ENCODE results near the gene C1orf232.

Gene C1orf232

DNA sequence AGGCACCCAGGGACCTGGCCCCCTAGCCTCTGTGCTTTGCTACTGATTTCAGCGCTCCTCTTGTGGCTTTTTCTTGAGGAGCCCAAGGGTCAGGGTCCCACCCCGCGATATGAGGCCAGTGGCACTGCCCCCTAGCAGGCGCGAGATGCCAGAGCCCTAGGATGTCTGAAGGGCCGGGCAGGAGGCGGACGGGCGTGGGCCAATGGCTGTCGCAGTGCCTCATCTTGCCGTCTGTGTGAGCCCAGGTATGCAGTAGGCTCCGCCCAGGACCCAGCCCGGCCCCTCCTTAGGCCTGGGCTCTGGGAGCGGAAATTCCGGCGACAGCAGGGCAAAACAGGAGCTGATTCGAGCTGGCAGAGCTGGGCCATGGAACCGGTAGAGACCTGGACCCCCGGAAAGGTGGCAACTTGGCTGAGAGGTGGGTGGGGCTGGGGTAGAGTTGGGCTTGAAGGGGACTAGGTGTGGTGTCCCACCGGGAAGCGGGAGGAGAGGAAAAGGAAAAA lies 8.5 kb upstream of the C1orf232 start, which contains the start of gene CNKSR1:
Gene CNKSR1, plus strand, starts transcription at position 310 of the 503 bp plus-strand sequence. Its CDS starts 57 bp downstream, at position 367.
- DNase-seq = peak; percentile 8

DNA sequence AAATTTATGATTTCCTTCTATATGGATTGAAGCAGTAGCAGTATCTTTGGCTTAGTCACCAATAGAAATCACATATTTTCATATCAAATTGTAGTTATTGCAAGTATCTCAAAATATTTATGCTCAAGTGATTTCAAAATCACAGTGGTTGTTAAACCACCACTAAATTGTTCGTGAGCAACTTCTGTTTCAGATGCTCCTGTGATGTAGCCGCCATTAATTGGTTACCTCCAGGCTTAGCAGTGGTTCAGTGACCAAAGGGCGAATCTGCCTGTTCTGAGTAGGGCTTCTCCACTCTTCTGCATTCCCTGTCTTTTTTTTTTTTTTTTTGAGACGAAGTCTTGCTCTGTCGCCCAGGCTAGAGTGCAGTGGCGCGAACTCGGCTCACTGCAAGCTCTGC lies 6.6 kb upstream of the C1orf232 start:
- DNase-seq = no peak

GRCh38 chr1:26171084-26172072 lies 2.6 kb upstream of the C1orf232 start, which contains the start of gene ZNF593OS:
TSS of gene ZNF593OS (minus strand) at chr1:26171832. CDS start at chr1:26171661, 171 bp downstream.
- no peak for DNase-seq

DNA sequence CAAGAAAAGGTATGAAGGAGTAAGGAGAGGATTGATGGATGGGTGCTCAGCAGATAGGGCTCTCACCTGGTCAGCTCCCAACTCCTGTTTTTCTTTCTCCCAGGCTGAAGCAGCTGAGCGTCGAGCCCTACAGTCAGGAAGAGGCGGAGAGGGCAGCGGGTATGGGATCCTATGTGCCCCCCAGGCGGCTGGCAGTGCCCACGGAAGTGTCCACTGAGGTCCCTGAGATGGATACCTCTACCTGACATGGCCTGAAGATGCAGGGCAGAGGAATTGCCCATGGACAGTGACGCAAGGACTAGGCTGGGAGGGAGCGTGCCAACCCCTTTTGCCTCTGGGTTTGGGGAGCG lies 1.7 kb upstream of the C1orf232 start:
- DNase-seq = no peak

DNA sequence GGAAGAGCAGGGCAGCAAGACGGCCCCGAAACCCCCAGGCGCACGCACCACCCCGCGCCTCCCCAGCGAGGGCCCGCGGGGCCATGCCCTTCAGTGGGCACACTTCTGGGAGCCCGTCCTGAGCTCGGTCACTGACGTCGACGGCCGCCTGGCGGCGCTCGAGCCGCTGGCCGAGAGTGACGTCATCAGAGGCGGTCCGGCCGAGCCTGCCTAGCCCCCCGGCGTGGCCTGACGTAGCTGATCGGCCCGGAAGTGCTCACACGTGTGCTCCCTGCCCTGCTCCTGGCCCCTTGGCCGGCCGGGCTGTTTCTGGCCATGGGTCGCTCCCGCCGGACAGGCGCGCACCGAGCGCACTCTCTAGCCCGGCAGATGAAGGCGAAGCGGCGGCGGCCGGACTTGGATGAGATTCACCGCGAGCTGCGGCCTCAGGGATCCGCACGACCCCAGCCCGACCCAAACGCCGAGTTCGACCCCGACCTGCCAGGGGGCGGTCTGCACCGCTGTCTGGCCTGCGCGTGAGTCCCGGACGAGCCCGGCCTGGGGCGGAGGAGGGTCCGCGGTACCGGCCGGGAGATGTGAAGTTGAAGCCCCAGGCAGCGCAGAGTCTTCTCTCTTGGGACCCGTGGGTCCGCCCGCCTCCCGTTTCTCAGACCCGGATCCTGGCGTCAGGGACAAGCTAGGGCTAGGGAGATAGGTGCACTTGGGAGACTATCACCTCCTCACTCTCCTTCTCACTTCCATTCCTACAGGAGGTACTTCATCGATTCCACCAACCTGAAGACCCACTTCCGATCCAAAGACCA lies 1.1 kb upstream of the C1orf232 start, which contains the start of gene ZNF593:
Gene ZNF593, plus strand, starts transcription at position 240 of the 803 bp plus-strand sequence. Its CDS starts 76 bp downstream, at position 316.
- peak; percentile 90 for DNase-seq

GRCh38 chr1:26169198-26169554 lies 413 bp upstream of the C1orf232 start:
- no peak for DNase-seq

- no peak for DNase-seq
Observed at GRCh38 chr1:26166719-26167281, 2.0 kb downstream of the C1orf232 start.

- no peak for DNase-seq
Observed at GRCh38 chr1:26164861-26165842, 3.6 kb downstream of the C1orf232 start.

DNA sequence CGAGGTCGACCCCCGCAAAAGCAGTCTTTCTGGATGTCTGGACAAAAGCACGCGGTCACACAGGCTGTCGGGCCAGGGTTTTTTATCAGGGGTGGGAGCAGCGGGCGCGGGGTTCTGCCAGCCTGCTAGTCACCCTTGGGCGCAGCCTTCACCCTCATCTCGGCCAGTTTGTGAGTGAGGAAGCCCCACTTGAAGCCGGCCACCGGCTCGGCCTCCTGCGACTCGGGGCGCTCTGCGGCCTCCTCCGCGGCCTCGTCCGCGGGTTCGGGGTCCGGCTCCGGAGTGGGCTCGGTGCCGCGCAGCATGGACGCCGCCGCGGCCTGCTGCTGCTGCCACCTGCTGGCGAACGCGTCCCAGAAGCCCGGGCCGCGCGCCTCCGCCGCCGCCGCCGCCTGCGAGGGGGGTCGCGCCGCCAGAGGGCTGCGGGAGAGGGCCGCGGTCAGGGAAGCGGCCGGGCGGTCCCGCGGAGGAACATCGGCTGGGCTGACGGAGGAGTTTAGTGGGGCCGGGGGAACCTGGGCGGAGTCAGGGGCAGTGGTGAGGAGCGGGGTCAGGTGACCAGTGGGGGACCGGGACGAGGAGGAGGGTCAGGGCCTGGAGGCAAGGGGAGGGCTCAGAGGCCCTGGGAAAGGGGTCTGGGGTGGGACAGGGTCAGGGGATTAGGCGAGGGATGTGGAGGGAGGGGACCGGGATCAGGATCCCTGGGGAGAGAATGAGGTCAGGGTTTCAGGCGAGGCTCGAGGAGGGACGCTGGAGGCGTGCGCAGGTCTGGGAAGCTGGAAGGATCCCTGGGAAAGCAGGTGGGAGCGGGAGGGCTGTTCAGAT lies 4.5 kb downstream of the C1orf232 start:
- peak; percentile 44 for DNase-seq

GRCh38 chr1:26163684-26164035 lies 5.1 kb downstream of the C1orf232 start:
- no peak for DNase-seq

GRCh38 chr1:26162220-26162709 lies 6.5 kb downstream of the C1orf232 start:
- DNase-seq = no peak

DNA sequence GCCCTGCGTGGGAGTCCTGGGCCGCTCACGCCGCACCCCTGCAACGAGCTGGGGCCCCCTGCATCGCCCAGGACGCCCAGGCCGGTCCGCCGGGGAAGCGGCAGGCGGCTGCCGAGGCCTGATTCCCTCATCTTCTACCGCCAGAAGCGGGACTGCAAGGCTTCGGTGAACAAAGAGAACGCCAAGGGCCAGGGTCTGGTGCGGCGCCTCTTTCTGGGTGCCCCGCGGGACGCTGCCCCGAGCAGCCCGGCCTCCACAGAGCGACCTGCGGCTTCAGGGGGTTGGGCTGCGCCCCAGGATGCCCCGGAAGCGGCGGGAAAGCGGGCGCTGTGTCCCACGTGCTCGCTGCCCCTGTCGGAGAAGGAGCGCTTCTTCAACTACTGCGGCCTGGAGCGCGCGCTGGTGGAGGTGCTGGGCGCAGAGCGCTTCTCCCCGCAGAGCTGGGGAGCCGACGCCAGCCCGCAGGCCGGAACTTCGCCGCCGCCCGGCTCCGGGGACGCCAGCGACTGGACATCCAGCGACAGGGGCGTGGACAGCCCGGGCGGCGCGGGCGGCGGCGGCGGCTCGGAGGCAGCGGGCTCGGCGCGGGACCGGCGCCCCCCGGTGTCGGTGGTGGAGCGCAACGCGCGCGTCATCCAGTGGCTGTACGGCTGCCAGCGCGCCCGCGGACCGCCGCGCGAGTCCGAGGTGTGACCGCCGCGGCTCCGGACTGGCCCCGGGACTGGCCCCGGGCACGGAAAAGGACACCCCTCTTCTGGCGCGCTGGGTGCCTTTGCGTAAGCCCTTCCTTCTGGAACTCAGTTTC lies 7.1 kb downstream of the C1orf232 start:
- DNase-seq = peak; percentile 70

DNA sequence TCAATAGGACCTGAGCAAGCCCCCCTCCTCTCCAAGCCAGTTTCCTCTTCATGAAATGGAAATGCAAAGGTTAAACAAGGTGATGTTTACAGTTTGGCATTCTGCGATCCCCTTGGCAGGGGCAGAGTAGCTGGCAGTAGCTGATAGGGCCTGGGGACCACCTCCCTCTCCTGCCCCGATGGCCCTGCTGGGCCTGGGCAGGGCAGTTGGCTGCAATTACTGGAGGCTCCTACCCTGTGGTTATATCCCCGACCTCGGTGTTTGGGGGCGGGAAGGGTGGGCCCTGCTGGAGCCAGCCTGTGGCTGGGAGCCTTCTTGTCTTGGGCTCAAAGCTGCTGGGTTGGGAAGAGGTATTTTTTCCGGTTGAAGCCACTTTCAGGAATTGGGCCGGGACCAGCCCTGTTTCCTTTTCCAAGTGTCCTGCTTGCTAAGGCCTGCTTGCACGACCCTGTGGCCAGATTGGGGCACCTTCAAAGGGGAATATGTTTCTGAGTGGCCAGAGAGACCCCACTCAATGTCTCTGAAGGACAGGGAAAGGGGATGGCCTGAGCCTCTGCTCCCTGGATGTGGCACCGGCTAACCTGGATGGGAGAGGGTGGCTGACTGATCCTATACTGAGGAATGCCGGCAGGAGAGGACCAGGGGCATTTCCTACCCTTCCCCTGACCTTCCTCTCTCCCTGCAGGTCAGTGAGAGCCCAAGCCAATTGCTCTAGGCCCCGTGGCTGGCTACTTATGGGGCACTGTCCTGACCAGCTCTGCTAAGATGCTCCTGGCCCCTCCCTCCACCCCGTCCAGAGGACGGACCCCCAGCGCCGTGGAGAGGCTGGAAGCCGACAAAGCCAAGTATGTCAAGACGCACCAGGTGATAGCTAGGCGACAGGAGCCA lies 8.0 kb downstream of the C1orf232 start:
- no peak for DNase-seq

DNA sequence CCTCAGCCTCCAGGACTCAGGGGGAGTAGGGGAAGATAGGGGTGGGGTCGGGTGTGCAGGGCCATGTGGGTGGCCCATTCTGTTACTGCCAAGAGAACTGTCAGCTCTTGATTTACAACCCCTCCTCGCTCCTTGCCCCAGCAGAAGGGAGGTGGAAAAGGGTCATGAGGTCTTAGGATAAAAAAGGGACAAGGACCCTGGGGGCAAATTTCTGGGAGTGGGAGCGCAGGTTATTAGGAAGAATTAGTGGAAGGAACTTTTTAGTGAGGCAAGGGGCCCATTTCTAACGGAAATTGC lies 9.1 kb downstream of the C1orf232 start:
- DNase-seq = no peak

DNA sequence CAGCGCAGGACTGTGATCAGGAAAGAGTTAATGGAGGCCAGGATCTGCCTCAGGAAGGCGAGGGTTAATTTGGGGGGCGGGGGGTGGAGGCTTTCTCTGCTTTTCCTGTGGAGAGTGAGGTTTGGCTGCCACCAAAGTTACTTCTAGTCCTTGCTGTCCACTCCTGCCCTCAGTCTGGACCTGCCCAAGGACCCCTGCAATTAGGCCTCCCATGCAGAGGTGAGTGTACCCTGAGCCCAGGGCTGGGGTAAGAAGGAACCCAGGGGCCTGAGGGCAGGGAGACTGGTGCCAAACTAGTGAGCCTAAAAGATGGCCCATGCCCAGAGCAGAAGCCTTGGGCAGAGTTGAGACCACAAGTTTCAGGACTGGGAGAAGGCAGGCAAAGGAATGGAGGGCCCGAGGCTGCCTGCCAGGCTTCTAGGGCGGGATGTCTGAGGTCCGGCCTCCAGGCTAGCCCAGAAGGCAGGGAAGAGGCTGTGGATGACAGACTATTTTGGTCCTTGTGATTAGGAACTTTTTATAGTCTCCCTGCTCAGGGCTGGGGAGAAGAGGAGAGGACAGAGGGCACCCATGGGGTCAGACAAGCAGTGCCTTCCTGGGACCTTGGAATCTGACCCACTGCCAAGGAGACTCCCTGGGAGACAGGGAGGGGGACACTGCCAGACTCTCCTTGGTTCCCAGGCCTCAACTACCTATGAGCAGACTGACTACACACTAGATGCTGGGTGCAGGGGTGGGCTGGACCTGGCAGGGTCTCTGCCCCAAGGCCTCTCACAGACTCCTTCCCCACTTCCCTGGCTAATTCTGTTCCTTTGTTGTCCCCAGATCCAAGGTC lies 9.6 kb downstream of the C1orf232 start, which contains the start of gene FAM110D:
Gene FAM110D, plus strand, starts transcription at position 172 of the 835 bp plus-strand sequence. CDS start 2,213 bp downstream, outside the sequence.
- no peak for DNase-seq

GRCh38 chr1:26158271-26158907 lies 10.4 kb downstream of the C1orf232 start:
- DNase-seq = no peak
